Measurements from ENCODE around the gene AP1AR. TPM values are rescaled to one million over a fixed set of nuclear protein-coding genes. Genes with fewer than 3 reads are reported as not detected.
"Not testable (repeated sequence)": the region's sequence is repeated elsewhere in the genome, so short reads cannot be mapped to it uniquely, and the experiment has no call there.

The AP1AR gene
- polyA plus RNA-seq, 5 donors, result 26.6 to 37.3 (median 32.2) TPM

- no peak for DNase-seq
These were observed 71.0 kb downstream of the AP1AR start for GRCh38 chr4:112302320-112303274.

- DNase-seq, result not testable (repeated sequence)
These were observed 73.9 kb downstream of the AP1AR start for GRCh38 chr4:112305477-112305876.

- peak; percentile 20 to 38 for DNase-seq
These were observed 77.7 kb downstream of the AP1AR start for GRCh38 chr4:112309263-112309791.

GRCh38 chr4:112311516-112311915 is 79.9 kb downstream of the AP1AR start:
- DNase-seq, result no peak

GRCh38 chr4:112312610-112313239 is 81.1 kb downstream of the AP1AR start:
- no peak for DNase-seq

- DNase-seq, result no peak
These were observed 83.9 kb downstream of the AP1AR start for GRCh38 chr4:112315446-112315845.

GRCh38 chr4:112316360-112316759 is 84.8 kb downstream of the AP1AR start:
- DNase-seq, result no peak

- no peak for DNase-seq
These were observed 86.9 kb downstream of the AP1AR start for GRCh38 chr4:112318239-112319142.

Other genes starting within 250 kb of the AP1AR start
- 1 to 10 TPM; 2.2 to 3.6 (median 2.8) TPM for gene FAM241A, start 86.3 kb upstream of the AP1AR start, polyA plus RNA-seq (ENCODE audit: insufficient read depth in 1 of 5, insufficient read length in 5 of 5, low replicate concordance in 1 of 5)
- gene TIFA, start 54.1 kb downstream of the AP1AR start, polyA plus RNA-seq (ENCODE audit: insufficient read depth in 1 of 5, insufficient read length in 5 of 5, low replicate concordance in 1 of 5), result 10 to 100 TPM; 11.9 to 20.1 (median 16.7) TPM
- 10 to 100 TPM; 11.2 to 26.7 (median 19.6) TPM for gene ALPK1, start 65.6 kb downstream of the AP1AR start, polyA plus RNA-seq (ENCODE audit: insufficient read depth in 1 of 5, insufficient read length in 5 of 5, low replicate concordance in 1 of 5)

Measured in right lung (tissue), 5 donors.